IPS-NIHi11 (cell line): ENCODE measurements around the gene HSD11B1L.
"Not testable (repeated sequence)": the region's sequence is repeated elsewhere in the genome, so short reads cannot be mapped to it uniquely, and the experiment has no call there.

Experiments
- DNase-seq: peaks from one replicate; pipeline ENCODE4 v3.0.0; 2012; ENCODE audit warnings: mixed read lengths, low spot score

HSD11B1L gene

GRCh38 chr19:5733172-5733571 is 52.3 kb downstream of the HSD11B1L start:
- DNase-seq, result not testable (repeated sequence)
